Cardiac muscle cell (in vitro differentiated cells and primary cell): ENCODE measurements around the gene ACVR1. TPM values are rescaled to one million over a fixed set of nuclear protein-coding genes. Genes with fewer than 3 reads are reported as not detected.

Source experiments
- DNase-seq, 2 donors: peaks; one replicate each; pipeline versions ENCODE4 v3.0.0 to v3.0.0-alpha.2; 2010 to 2017; ENCODE audit warnings: low read depth in 1 of 2, low spot score in 1 of 2
- H3K27ac ChIP-seq: fragments of 200-600 bp; sonication (generic); 2 replicates; pipeline ENCODE4 v1.5.1; 2016
- H3K27me3 ChIP-seq: fragments of 200-600 bp; sonication (generic); 2 replicates; pipeline ENCODE4 v1.6.0; 2016; ENCODE audit warnings: control low read depth
- H3K36me3 ChIP-seq: fragments of 200-600 bp; sonication (generic); 2 replicates; pipeline ENCODE4 v1.5.1; 2016; ENCODE audit warnings: control low read depth
- H3K4me1 ChIP-seq: fragments of 200-600 bp; sonication (generic); 2 replicates; pipeline ENCODE4 v1.8.1; 2017; ENCODE audit warnings: low read depth, mild to moderate bottlenecking, mixed run types
- H3K4me3 ChIP-seq: fragments of 200-600 bp; sonication (generic); 2 replicates; pipeline ENCODE4 v1.5.1; 2016; ENCODE audit warnings: mild to moderate bottlenecking
- H3K9me3 ChIP-seq: fragments of 200-600 bp; sonication (generic); 2 replicates; pipeline ENCODE4 v1.5.1; 2017; ENCODE audit warnings: low read depth, mild to moderate bottlenecking, control low read depth
- polyA plus RNA-seq: library from polyadenylated mRNA; unstranded; fragments of >200 nt; fragmentation: Nextera tagmentation; extraction: Ambion mirVana; gene quantifications from 2 replicates; pipeline ENCODE4 v1.2.1, GENCODE V29; 2016
- total RNA-seq: library from RNA; depleted of rRNA; stranded (reverse); fragments of >200 nt; gene quantifications from 2 replicates; pipeline ENCODE4 v1.2.3, GENCODE V29; 2016
- TF ChIP-seq, protein P1 (sequence below): IDR thresholded peaks from 2 replicates; pipeline ENCODE4 v1.5.1; 2012; ENCODE audit warnings: low read depth, mild to moderate bottlenecking, low read length

The ACVR1 gene
- total and polyA plus RNA-seq, 2 experiments from 2014 or later: 7.5 to 12.9 TPM

DNA sequence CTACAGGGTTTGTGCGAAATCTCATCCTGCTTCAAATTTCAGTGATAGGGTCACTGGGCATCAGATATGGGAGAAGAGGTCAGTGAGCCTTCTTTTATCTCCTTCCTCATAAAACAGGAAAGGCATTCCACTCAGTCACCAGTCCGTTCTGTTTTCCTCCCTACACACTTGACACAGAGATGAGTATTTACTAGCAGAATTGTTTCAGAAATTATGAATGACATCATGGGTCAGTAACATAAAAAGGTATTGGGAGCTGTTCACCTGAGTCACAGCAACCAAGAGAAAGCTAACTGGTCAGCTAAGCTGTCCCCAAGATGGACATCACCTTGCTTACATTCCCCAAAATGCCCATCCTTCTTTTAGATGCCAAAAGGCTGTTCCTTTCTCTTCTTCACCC lies 96.3 kb downstream of the ACVR1 start:
- H3K27me3 ChIP-seq: no peaks in the 10 kb centered on the region
- no peak overlapping the region for H3K27ac ChIP-seq
- DNase-seq: no peak
- peaks cover 3% of the 10 kb centered on the region for H3K36me3 ChIP-seq
- peaks cover 20% of the 10 kb centered on the region for H3K4me1 ChIP-seq
- TF ChIP-seq, protein P1, sequence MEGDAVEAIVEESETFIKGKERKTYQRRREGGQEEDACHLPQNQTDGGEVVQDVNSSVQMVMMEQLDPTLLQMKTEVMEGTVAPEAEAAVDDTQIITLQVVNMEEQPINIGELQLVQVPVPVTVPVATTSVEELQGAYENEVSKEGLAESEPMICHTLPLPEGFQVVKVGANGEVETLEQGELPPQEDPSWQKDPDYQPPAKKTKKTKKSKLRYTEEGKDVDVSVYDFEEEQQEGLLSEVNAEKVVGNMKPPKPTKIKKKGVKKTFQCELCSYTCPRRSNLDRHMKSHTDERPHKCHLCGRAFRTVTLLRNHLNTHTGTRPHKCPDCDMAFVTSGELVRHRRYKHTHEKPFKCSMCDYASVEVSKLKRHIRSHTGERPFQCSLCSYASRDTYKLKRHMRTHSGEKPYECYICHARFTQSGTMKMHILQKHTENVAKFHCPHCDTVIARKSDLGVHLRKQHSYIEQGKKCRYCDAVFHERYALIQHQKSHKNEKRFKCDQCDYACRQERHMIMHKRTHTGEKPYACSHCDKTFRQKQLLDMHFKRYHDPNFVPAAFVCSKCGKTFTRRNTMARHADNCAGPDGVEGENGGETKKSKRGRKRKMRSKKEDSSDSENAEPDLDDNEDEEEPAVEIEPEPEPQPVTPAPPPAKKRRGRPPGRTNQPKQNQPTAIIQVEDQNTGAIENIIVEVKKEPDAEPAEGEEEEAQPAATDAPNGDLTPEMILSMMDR: no peak
- H3K9me3 ChIP-seq: no peaks in the 10 kb centered on the region
- no peak overlapping the region for H3K4me3 ChIP-seq

DNA sequence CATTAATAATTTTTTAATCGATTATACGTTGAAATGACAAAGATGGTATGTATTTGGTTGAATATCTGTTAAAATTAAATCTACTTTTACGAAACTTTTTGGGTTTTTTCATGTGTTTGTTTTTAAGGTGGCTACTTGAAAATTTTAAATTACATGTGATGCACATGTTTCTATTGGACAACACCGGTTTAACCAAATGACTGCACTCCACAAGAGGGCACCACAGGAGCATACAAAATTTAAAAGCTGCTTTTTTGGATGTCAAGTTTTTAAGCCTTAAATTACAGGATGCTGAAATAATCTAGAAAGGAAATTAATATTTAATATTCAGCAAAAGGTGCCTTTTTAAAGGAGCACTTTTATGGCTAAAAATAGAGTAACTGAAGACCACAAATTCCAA lies 98.7 kb downstream of the ACVR1 start:
- no peaks in the 10 kb centered on the region for H3K27me3 ChIP-seq
- no peak overlapping the region for H3K27ac ChIP-seq
- peaks cover 12% of the 10 kb centered on the region for H3K4me1 ChIP-seq
- no peak overlapping the region for H3K4me3 ChIP-seq
- H3K36me3 ChIP-seq: peaks cover 7% of the 10 kb centered on the region
- no peaks in the 10 kb centered on the region for H3K9me3 ChIP-seq
- TF ChIP-seq, protein P1: peak; percentile 73
- DNase-seq: peak; percentile 45 to 74

DNA sequence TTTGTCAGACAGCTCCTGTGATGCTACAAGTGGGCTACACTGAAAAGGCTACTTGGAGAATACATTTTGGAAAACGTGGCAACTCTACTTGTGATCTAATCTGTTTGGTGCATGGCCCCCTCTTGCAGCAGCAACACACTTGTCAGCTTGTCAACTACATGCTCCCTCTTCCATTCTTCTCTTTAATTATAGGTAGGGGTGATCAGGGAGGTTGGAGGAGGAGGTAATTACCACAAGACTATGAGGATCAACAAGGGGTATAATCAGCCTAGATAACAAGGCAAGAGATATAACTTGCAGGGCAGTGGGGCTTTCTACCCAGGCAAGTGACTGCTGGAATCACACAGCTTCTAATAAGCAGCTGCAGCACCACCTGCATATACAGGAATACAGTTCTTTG lies 104.9 kb downstream of the ACVR1 start:
- Histone ChIP-seq H3K4me1 (no peaks in the 10 kb centered on the region), H3K27ac (no peak overlapping the region), H3K36me3 (peaks cover 16% of the 10 kb centered on the region), H3K4me3 (no peak overlapping the region), H3K27me3 (no peaks in the 10 kb centered on the region), H3K9me3 (no peaks in the 10 kb centered on the region)
- DNase-seq: no peak
- TF ChIP-seq, protein P1: no peak

DNA sequence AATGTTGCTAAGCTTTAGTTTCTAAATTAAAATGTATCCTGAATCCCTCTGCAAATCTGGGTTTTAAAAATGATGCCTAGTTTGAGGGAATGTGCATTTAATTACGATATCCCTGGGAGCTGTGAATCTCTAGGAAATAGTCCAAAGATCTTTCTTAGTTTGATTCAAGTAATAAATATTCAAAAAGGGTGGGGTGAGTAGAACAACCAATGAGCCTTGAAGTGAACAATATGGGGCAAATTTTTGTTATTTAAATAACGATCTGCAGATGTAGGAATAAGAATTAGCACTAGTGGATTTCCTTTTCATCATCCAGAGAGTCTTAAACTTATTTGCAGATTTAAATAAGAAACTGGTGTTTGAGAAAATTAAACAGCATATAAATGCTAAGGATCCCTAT lies 106.3 kb downstream of the ACVR1 start:
- Histone ChIP-seq H3K27me3 (no peaks in the 10 kb centered on the region), H3K27ac (no peak overlapping the region), H3K36me3 (peaks cover 28% of the 10 kb centered on the region), H3K4me1 (no peaks in the 10 kb centered on the region), H3K4me3 (no peak overlapping the region), H3K9me3 (no peaks in the 10 kb centered on the region)
- TF ChIP-seq, protein P1: no peak
- DNase-seq: no peak

DNA sequence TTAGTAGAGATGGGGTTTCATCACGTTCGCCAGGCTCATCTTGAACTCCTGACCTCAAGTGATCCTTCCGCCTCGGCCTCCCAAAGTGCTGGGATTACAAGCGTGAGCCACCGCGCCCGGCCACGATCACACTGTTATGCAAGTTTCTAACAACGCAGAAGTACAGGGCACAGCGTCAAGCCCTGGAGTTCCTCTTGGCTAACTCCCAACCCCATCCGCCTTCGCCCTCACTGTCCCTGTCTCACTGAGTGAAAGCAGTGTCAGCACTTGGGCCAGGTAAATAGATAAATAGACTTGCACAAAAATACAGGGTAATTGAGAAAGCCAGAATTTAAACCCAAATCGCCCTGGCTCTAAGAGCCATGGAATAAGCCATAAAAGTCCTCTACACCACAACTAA lies 111.7 kb downstream of the ACVR1 start:
- H3K9me3 ChIP-seq: no peaks in the 10 kb centered on the region
- H3K36me3 ChIP-seq: peaks cover 23% of the 10 kb centered on the region
- no peak overlapping the region for H3K27ac ChIP-seq
- no peaks in the 10 kb centered on the region for H3K4me1 ChIP-seq
- no peak for DNase-seq
- H3K27me3 ChIP-seq: no peaks in the 10 kb centered on the region
- H3K4me3 ChIP-seq: no peak overlapping the region
- TF ChIP-seq, protein P1: no peak

DNA sequence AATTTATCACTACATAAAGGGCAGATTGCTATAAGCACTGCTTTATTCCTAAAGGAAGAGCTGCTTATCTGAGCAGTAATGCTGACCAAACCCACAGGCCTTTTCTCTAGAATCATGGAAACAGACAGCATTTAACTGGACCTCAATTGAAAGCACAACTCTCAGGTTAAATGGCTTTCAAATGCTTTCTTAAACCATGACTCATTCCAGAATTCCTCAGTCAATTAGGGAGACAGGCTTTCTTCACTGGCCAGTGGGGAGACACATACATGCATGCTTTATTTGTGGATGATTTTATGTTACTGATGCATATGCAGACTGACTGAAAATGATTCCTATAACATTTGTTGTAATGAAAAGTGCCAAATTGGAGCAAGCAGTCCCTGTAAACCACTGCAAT lies 114.6 kb downstream of the ACVR1 start:
- DNase-seq: peak in 1 of 2 donors; percentile 21
- H3K27me3 ChIP-seq: no peaks in the 10 kb centered on the region
- H3K27ac ChIP-seq: no peak overlapping the region
- H3K4me1 ChIP-seq: no peaks in the 10 kb centered on the region
- H3K36me3 ChIP-seq: peaks cover 17% of the 10 kb centered on the region
- TF ChIP-seq, protein P1: no peak
- H3K9me3 ChIP-seq: no peaks in the 10 kb centered on the region
- no peak overlapping the region for H3K4me3 ChIP-seq
